Upper lobe of left lung (tissue), 4 donors: ENCODE data around the gene TFCP2L1.

Experiments used
- CTCF ChIP-seq, 6 experiments: fragments of 450-650 bp in 4 of 6; fragments of 200-600 bp in 2 of 6; sonication (generic) in 2 of 6; IDR thresholded peaks; one replicate each; pipeline ENCODE4 v1.5.1; 2016 to 2019; ENCODE audit warnings: antibody characterized with exemption in 6 of 6
- POLR2A ChIP-seq, 4 donors: fragments of 450-650 bp; IDR thresholded peaks; one replicate each; pipeline ENCODE4 v1.5.1; 2016 to 2017; ENCODE audit warnings: antibody characterized with exemption in 4 of 4, mild to moderate bottlenecking in 2 of 4
- POLR2AphosphoS5 ChIP-seq, 2 donors: sonication (generic); formaldehyde crosslinking; IDR thresholded peaks; one replicate each; pipeline ENCODE4 v1.5.1; 2017; ENCODE audit warnings: antibody characterized with exemption in 2 of 2

DNA sequence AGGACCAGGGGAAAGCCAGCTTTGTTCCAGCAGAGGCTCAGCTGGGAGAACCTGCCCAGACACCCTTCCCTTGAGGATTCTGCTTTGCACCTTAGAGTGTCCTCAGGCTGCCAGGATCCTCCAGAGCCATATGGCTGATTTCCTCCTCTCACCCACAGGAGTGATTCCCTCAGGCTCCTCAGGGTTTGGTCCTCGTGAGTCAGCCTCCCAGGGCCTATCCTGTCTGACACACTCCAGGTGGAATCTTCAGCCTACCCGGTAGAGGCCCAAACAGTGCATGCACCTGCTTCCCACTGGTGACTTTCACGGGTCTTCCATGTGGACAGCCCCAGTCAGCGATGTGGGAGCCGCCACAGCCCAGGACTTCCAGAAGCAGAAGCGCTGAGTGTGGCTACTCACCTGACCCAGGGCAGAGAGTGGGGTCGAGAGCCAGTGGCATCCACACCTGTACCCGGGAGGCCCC, 73.3 kb downstream of the TFCP2L1 start:
- TF ChIP-seq CTCF (IDR thresholded peaks at IDR 0.05) (no peak), POLR2A (IDR thresholded peaks at IDR 0.05) (no peak), POLR2AphosphoS5 (IDR thresholded peaks at IDR 0.05) (no peak)
